Measurements from ENCODE around the gene CNN3.

- TF ChIP-seq TAF1 (conservative IDR thresholded peaks at IDR 0.05) (no peak), RAD21 (IDR thresholded peaks at IDR 0.05) (no peak), RXRA (IDR thresholded peaks at IDR 0.05) (no peak), HNF4A (conservative IDR thresholded peaks at IDR 0.05) (no peak), GABPA (IDR thresholded peaks at IDR 0.05 in 1 of 2, conservative IDR thresholded peaks at IDR 0.05 in 1 of 2) (no peak)
- TF ChIP-seq, protein P1, sequence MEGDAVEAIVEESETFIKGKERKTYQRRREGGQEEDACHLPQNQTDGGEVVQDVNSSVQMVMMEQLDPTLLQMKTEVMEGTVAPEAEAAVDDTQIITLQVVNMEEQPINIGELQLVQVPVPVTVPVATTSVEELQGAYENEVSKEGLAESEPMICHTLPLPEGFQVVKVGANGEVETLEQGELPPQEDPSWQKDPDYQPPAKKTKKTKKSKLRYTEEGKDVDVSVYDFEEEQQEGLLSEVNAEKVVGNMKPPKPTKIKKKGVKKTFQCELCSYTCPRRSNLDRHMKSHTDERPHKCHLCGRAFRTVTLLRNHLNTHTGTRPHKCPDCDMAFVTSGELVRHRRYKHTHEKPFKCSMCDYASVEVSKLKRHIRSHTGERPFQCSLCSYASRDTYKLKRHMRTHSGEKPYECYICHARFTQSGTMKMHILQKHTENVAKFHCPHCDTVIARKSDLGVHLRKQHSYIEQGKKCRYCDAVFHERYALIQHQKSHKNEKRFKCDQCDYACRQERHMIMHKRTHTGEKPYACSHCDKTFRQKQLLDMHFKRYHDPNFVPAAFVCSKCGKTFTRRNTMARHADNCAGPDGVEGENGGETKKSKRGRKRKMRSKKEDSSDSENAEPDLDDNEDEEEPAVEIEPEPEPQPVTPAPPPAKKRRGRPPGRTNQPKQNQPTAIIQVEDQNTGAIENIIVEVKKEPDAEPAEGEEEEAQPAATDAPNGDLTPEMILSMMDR (IDR thresholded peaks at IDR 0.05; ENCODE audit: low read depth, low read length, missing input control), result no peak
- TF ChIP-seq, protein P2, sequence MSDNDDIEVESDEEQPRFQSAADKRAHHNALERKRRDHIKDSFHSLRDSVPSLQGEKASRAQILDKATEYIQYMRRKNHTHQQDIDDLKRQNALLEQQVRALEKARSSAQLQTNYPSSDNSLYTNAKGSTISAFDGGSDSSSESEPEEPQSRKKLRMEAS (IDR thresholded peaks at IDR 0.05), result no peak
- TF ChIP-seq, protein P3, sequence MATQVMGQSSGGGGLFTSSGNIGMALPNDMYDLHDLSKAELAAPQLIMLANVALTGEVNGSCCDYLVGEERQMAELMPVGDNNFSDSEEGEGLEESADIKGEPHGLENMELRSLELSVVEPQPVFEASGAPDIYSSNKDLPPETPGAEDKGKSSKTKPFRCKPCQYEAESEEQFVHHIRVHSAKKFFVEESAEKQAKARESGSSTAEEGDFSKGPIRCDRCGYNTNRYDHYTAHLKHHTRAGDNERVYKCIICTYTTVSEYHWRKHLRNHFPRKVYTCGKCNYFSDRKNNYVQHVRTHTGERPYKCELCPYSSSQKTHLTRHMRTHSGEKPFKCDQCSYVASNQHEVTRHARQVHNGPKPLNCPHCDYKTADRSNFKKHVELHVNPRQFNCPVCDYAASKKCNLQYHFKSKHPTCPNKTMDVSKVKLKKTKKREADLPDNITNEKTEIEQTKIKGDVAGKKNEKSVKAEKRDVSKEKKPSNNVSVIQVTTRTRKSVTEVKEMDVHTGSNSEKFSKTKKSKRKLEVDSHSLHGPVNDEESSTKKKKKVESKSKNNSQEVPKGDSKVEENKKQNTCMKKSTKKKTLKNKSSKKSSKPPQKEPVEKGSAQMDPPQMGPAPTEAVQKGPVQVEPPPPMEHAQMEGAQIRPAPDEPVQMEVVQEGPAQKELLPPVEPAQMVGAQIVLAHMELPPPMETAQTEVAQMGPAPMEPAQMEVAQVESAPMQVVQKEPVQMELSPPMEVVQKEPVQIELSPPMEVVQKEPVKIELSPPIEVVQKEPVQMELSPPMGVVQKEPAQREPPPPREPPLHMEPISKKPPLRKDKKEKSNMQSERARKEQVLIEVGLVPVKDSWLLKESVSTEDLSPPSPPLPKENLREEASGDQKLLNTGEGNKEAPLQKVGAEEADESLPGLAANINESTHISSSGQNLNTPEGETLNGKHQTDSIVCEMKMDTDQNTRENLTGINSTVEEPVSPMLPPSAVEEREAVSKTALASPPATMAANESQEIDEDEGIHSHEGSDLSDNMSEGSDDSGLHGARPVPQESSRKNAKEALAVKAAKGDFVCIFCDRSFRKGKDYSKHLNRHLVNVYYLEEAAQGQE (IDR thresholded peaks at IDR 0.05), result no peak
Observed at GRCh38 chr1:94937820-94938219, 10.9 kb upstream of the CNN3 start.

All from liver (tissue), 3 donors.